Measurements from ENCODE around the gene PLA2G15. TPM values are rescaled to one million over a fixed set of nuclear protein-coding genes. Genes with fewer than 3 reads are reported as not detected.

Gene PLA2G15
- total and polyA plus RNA-seq, 2 of the 13 experiments (the other 11 are each of a cell fraction or from before 2014, with no cell fraction given), result 14.4 to 23.7 TPM

DNA sequence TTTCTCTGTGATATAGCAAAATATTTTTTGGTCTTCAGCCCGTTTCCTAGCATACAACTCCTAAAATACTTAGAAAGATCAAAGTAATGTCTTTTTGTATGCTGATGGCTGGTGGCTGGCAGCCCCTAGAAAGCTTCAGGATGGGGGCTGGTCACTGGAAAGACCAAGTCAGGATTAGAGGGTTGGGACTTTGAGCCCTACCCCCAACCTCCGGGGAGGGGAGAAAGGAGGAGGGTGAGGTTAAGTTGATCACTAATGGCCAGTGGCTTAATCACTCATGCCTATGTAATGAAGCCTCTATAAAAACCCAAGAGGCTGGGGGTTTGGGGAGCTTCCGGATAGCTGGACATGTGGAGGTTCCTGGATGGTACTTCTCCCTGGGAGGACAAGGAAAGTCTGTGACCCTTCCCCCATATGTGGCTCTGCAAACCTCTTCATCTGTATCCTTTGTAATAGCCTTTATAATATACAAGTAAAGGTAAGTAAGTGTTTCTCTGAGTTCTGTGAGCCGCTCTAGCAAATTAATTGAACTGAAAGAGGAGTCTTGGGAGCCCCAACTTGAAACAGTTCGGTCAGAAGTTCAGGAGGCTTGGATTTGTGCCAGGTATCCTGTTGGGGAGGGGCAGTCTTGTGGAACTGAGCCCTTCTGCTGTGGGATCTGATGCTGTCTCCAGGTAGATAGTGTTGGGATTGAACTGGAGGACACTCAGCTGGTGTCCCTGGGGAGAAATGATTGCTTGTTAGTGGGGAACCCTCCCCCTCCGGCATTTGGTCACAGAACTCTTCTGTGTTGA is 22.6 kb downstream of the PLA2G15 start (continued):
- TF ChIP-seq TAF1 (CRISPR knock-in tag; IDR thresholded peaks at IDR 0.05), result no peak
- 0 out of 2 replicates have a peak, but pooled peaks have one; percentile 28 for TF ChIP-seq ZNF331 (CRISPR knock-in tag; IDR thresholded peaks at IDR 0.05)
- no peak for TF ChIP-seq SRSF4 (IDR thresholded peaks at IDR 0.05; ENCODE audit: low read depth, low read length, poor library complexity, severe bottlenecking)
- no peak for TF ChIP-seq PTBP1 (IDR thresholded peaks at IDR 0.05; ENCODE audit: low read depth, low read length, poor library complexity, severe bottlenecking)
- TF ChIP-seq NR1H2 (CRISPR knock-in tag; IDR thresholded peaks at IDR 0.05; ENCODE audit: borderline replicate concordance, low read depth), result no peak
- TF ChIP-seq ZNF747 (CRISPR knock-in tag; IDR thresholded peaks at IDR 0.05; ENCODE audit: borderline replicate concordance), result 0 out of 2 replicates have a peak, but pooled peaks have one; percentile 33
- TF ChIP-seq NFYB (CRISPR knock-in tag; IDR thresholded peaks at IDR 0.05), result no peak
- no peak for TF ChIP-seq NFE2L1 (CRISPR knock-in tag; IDR thresholded peaks at IDR 0.05; ENCODE audit: borderline replicate concordance)
- no peak for TF ChIP-seq ATF1 (CRISPR knock-in tag; IDR thresholded peaks at IDR 0.05)
- TF ChIP-seq TEF (CRISPR knock-in tag; IDR thresholded peaks at IDR 0.05), result no peak
- no peak for TF ChIP-seq SMAD3 (CRISPR knock-in tag; IDR thresholded peaks at IDR 0.05)
- TF ChIP-seq PCBP2 (optimal IDR thresholded peaks at IDR 0.05; ENCODE audit: low read depth, low read length, poor library complexity, severe bottlenecking), result no peak
- no peak for TF ChIP-seq FOXA1 (IDR thresholded peaks at IDR 0.05)
- TF ChIP-seq FOXA1 (CRISPR knock-in tag; IDR thresholded peaks at IDR 0.05), result no peak
- no peak for TF ChIP-seq ZNF598 (CRISPR knock-in tag; IDR thresholded peaks at IDR 0.05; ENCODE audit: borderline replicate concordance)
- TF ChIP-seq, protein P1, sequence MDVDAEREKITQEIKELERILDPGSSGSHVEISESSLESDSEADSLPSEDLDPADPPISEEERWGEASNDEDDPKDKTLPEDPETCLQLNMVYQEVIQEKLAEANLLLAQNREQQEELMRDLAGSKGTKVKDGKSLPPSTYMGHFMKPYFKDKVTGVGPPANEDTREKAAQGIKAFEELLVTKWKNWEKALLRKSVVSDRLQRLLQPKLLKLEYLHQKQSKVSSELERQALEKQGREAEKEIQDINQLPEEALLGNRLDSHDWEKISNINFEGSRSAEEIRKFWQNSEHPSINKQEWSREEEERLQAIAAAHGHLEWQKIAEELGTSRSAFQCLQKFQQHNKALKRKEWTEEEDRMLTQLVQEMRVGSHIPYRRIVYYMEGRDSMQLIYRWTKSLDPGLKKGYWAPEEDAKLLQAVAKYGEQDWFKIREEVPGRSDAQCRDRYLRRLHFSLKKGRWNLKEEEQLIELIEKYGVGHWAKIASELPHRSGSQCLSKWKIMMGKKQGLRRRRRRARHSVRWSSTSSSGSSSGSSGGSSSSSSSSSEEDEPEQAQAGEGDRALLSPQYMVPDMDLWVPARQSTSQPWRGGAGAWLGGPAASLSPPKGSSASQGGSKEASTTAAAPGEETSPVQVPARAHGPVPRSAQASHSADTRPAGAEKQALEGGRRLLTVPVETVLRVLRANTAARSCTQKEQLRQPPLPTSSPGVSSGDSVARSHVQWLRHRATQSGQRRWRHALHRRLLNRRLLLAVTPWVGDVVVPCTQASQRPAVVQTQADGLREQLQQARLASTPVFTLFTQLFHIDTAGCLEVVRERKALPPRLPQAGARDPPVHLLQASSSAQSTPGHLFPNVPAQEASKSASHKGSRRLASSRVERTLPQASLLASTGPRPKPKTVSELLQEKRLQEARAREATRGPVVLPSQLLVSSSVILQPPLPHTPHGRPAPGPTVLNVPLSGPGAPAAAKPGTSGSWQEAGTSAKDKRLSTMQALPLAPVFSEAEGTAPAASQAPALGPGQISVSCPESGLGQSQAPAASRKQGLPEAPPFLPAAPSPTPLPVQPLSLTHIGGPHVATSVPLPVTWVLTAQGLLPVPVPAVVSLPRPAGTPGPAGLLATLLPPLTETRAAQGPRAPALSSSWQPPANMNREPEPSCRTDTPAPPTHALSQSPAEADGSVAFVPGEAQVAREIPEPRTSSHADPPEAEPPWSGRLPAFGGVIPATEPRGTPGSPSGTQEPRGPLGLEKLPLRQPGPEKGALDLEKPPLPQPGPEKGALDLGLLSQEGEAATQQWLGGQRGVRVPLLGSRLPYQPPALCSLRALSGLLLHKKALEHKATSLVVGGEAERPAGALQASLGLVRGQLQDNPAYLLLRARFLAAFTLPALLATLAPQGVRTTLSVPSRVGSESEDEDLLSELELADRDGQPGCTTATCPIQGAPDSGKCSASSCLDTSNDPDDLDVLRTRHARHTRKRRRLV (CRISPR knock-in tag; IDR thresholded peaks at IDR 0.05), result 0 out of 2 replicates have a peak, but pooled peaks have one; percentile 41
- no peak for TF ChIP-seq PBX3 (CRISPR knock-in tag; IDR thresholded peaks at IDR 0.05; ENCODE audit: borderline replicate concordance)
- TF ChIP-seq SMARCE1 (IDR thresholded peaks at IDR 0.05; ENCODE audit: borderline replicate concordance), result no peak
- no peak for TF ChIP-seq HNRNPH1 (optimal IDR thresholded peaks at IDR 0.05; ENCODE audit: low read depth, low read length)
- TF ChIP-seq NR2F1 (CRISPR knock-in tag; IDR thresholded peaks at IDR 0.05), result no peak
- no peak for TF ChIP-seq SYNCRIP (IDR thresholded peaks at IDR 0.05; ENCODE audit: insufficient read depth, low read depth, low read length)
- TF ChIP-seq ZBTB42 (CRISPR knock-in tag; IDR thresholded peaks at IDR 0.05), result no peak
- TF ChIP-seq E2F5 (CRISPR knock-in tag; conservative IDR thresholded peaks at IDR 0.05), result no peak

Data from HepG2 (cell line).